ENCODE results near the gene SLC38A8. TPM values are rescaled to one million over a fixed set of nuclear protein-coding genes. Genes with fewer than 3 reads are reported as not detected.

The SLC38A8 gene
- total RNA-seq, 4 donors from 2014 or later: not detected

DNA sequence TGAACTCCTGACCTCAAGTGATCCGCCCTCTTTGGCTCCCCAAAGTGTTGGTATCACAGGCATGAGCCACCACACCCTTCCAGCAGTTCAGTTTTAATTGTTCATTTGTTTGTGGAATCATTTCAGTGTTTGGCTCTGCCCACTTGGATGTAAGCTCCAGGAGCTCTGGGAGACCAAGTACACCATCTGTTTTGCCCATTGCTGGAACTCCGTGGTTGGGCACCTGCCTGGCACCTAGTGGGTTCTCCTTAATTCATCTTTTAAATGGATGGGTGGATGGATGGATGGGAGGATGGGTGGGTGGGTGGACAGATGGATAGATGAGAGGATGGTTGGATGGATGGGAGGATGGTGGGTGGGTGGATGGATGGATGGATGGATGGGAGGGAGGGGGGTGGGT, 75.5 kb downstream of the SLC38A8 start:
- intact Hi-C loops (cut with DNase I; ENCODE audit: low total_unique reads): no loop called here
- no peak overlapping the region for H3K4me3 ChIP-seq (ENCODE audit: low read depth, poor library complexity, severe bottlenecking)
- no peak for DNase-seq (ENCODE audit: low spot score in 2 of 2)
- 65 to 75% methylated on average over 2 of the region's 2 CpGs for WGBS, 2 donors
- TF ChIP-seq, protein P1, sequence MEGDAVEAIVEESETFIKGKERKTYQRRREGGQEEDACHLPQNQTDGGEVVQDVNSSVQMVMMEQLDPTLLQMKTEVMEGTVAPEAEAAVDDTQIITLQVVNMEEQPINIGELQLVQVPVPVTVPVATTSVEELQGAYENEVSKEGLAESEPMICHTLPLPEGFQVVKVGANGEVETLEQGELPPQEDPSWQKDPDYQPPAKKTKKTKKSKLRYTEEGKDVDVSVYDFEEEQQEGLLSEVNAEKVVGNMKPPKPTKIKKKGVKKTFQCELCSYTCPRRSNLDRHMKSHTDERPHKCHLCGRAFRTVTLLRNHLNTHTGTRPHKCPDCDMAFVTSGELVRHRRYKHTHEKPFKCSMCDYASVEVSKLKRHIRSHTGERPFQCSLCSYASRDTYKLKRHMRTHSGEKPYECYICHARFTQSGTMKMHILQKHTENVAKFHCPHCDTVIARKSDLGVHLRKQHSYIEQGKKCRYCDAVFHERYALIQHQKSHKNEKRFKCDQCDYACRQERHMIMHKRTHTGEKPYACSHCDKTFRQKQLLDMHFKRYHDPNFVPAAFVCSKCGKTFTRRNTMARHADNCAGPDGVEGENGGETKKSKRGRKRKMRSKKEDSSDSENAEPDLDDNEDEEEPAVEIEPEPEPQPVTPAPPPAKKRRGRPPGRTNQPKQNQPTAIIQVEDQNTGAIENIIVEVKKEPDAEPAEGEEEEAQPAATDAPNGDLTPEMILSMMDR (IDR thresholded peaks at IDR 0.05): no peak
- no peak for TF ChIP-seq POLR2A (IDR thresholded peaks at IDR 0.05)

DNA sequence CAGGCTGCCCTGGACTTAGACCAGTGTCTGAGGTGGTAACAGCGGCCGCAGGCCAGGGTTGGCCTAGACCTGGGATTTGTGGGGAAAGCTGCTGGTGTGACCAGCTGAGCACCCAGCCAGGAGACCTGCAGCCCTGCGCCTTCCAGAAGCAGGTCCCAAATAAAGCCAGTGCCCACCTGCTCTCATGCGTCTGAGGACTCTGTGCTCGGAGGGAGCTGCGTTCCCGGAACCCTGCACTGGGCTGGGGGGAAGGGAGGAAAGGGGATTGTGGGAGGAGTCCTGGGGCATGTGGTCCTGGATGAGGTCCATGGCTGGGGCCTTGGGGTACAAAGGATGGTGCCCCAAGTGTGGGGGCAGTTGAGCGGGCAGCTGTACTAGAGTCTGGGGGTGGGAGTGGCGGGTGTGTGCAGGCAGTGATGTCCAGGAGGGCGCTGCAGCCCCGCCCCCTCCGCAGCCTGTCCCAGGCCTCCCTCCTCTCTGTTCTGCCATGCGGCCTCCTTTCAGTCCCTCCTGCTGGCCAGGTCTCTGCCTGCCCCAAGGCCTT, 76.4 kb downstream of the SLC38A8 start:
- TF ChIP-seq POLR2A (IDR thresholded peaks at IDR 0.05): no peak
- TF ChIP-seq, protein P1 (IDR thresholded peaks at IDR 0.05): no peak
- 89 to 96% methylated on average over 10 to 13 of the region's 13 CpGs for WGBS, 2 donors
- no peak for DNase-seq (ENCODE audit: low spot score in 2 of 2)
- H3K4me3 ChIP-seq (ENCODE audit: low read depth, poor library complexity, severe bottlenecking): no peak overlapping the region
- intact Hi-C loops (cut with DNase I; ENCODE audit: low total_unique reads): no loop called here

DNA sequence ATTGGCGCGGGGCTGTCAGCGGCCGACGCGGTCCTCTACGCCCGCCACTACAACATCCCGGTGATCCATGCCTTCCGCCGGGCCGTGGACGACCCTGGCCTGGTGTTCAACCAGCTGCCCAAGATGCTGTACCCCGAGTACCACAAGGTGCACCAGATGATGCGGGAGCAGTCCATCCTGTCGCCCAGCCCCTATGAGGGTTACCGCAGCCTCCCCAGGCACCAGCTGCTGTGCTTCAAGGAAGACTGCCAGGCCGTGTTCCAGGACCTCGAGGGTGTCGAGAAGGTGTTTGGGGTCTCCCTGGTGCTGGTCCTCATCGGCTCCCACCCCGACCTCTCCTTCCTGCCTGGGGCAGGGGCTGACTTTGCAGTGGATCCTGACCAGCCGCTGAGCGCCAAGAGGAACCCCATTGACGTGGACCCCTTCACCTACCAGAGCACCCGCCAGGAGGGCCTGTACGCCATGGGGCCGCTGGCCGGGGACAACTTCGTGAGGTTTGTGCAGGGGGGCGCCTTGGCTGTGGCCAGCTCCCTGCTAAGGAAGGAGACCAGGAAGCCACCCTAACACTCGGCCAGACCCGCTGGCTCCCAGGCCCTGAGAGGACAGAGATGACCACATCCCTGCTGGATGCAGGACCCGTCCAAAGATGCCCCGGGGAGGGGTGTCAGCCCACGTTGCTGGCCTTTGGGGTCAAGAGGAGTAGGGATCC, 77.0 kb downstream of the SLC38A8 start:
- no peak for TF ChIP-seq POLR2A (IDR thresholded peaks at IDR 0.05)
- WGBS, 2 donors: 93 to 96% methylated on average over 34 of the region's 36 CpGs
- intact Hi-C loops (cut with DNase I; ENCODE audit: low total_unique reads): no loop called here
- no peak overlapping the region for H3K4me3 ChIP-seq (ENCODE audit: low read depth, poor library complexity, severe bottlenecking)
- DNase-seq (ENCODE audit: low spot score in 2 of 2): no peak

DNA sequence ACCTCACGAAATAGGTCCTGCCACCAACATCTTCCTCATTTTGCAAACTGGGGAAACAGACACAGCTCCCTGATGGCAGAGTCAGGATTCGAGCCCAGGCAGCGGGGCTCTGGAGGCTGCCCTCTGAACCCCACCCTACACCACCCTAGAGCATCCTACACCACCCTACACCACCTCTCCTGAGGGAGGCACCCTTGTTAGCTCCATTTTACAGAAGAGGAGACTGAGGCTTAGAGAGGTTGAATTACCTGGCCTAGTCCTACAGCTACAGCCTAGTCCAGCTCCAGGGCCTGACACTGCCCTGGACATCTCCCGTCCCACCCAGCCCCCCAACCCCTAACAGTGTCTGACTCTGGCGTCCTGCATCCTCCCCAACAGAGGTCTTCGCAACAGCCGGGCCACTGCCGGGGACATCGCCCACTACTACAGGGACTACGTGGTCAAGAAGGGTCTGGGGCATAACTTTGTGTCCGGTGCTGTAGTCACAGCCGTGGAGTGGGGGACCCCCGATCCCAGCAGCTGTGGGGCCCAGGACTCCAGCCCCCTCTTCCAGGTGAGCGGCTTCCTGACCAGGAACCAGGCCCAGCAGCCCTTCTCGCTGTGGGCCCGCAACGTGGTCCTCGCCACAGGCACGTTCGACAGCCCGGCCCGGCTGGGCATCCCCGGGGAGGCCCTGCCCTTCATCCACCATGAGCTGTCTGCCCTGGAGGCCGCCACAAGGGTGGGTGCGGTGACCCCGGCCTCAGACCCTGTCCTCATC, 77.7 kb downstream of the SLC38A8 start:
- intact Hi-C loops (cut with DNase I; ENCODE audit: low total_unique reads): no loop called here
- no peak for DNase-seq (ENCODE audit: low spot score in 2 of 2)
- WGBS, 2 donors: 94 to 96% methylated on average over 20 to 26 of the region's 26 CpGs
- no peak overlapping the region for H3K4me3 ChIP-seq (ENCODE audit: low read depth, poor library complexity, severe bottlenecking)
- TF ChIP-seq, protein P1 (IDR thresholded peaks at IDR 0.05): no peak
- TF ChIP-seq POLR2A (IDR thresholded peaks at IDR 0.05): no peak

DNA sequence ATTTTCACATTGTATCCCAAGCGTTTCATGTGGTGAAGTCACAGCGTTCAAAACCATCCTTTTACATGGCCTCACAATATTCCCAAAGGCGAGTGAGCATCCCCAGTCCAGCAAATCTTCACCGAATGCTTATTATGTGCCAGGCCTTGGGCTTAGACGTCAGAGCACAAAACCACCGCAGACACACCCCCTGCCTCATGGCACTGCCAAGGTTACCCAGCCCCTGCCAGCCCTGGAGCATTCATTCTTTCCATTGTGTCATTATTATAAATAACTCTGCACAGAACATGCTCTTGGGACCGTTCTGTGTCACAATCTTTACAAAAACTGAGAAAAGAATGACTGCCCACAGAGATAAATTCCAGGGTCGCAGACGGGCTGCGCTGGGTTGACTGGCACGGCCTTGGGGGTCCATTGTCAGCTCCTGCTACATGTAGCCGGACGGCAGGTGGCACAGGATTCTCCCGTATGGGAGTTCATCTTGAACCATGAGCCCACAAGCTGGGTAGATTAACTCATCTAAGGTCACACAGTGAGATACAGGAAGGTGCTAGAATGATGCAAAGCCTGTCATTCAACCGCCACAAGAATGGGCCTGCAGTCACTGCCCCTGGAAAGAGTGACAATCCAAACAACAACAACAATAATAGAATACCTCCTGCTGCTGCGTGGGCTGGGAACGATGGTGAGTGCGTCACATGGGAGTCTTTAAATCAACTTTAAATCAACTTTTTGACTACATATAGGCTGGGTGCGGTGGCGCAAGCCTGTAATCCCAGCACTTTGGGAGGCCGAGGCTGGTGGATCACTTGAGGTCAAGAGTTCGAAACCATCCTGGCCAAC, 79.1 kb downstream of the SLC38A8 start:
- DNase-seq (ENCODE audit: low spot score in 2 of 2): no peak
- H3K4me3 ChIP-seq (ENCODE audit: low read depth, poor library complexity, severe bottlenecking): no peak overlapping the region
- 79 to 87% methylated on average over 22 of the region's 22 CpGs for WGBS, 2 donors
- intact Hi-C loops (cut with DNase I; ENCODE audit: low total_unique reads): no loop called here
- TF ChIP-seq, protein P1 (IDR thresholded peaks at IDR 0.05): no peak
- no peak for TF ChIP-seq POLR2A (IDR thresholded peaks at IDR 0.05)

All from lower leg skin (tissue), 4 donors.